Measurements from ENCODE around the gene GORAB.

The GORAB gene

DNA sequence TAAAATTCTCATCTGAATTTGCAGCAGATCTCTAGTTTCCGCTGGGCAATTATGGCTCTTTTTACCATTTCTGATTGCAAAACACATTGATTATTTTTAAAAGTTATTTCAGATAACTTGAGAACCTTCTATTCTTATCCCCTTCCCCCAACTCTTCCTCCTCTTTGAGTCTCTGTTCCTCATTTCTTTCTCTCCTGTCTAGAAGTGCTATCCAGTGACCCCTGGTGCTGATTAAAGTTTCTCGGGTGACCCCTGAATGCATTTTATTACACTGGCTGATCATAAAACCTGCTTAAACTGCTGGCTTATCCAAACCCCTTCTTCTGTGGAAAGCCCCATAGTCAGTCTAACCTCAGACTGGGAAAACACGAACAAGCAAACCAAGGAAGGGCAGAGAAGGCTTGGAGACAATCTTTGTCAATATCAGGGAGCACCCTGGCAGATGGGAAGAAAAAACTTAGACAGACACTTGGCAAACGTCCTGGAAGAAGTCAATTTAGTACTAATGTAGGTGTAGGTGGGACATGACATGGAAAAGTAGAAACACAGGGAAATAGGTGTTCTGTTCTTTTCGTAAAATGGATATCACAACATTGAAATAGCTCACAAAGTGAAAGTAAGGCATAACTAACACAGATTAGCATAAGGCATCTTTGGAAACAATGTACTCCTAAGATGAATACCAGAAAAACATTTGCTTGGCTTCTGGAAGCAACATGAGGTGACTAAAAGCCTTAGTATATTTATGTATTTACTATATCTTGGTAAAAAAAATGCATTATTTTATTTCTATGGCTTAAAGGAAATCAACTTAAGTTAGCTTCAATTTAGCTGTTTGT, 61.4 kb downstream of the GORAB start:
- no peak for FAIRE-seq

DNA sequence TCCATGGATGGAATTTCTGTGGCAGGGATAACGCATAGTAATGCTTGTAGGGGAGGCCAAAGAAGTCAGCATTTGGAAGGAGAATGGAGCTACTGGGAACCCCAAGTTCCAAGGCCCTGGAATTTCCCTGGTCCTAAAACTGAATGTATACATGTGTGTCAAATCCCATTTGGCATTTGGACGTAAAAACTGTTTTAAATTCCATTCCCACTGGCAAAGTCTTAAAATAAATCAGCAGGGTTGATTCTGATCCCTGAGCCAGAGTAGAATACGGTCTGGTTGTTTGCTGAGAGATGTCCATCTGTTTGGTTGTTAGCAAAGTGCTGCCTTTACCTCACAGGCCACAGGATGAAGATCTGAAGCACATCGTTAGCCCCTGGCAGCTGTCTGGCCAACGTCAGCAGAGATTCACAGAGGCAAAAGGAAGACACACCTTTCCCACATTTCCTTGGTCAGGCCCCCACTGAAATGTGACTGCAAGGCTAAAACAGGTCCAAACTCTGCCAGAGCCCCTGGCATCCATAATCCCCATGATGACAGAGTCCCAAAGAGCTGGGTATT, 62.2 kb downstream of the GORAB start:
- FAIRE-seq, result no peak

DNA sequence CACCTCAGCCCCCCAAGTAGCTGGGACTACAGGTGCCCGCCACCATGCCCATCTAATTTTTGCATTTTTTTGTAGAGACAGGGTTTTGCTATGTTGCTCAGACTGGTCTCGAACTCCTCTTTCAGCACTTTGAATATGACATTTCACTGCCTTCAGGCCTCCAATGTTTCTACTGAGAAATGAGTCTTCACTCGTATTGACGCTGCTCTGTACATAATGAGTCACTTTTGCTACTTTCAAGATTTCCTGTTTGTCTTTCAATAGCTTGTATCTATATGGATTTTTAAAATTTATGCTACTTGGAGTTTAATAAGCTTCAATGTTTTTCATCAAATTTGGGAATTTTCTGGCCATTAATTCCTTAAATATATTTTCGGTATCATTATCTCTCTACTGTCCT, 64.7 kb downstream of the GORAB start:
- no peak for FAIRE-seq

- no peak for FAIRE-seq
Observed at GRCh38 chr1:170598618-170599017, 66.7 kb downstream of the GORAB start.

DNA sequence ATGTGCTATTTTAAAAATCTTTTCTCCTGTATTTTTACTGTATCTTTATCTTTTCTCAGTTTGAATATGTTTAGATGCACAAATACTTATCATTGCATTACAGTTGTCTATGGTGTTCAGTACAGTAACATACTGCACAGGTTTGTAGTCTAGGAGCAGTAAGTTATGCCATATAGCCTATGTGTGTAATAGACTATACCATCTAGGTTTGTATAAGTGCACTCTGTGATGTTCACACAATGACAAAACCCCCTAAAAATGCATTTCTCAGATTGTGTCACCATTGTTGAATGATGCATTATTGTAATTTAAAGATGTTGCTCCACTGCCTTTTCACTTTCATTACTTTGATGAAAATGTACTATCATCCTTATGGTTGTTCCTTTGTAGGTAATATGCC, 67.1 kb downstream of the GORAB start:
- no peak for FAIRE-seq

DNA sequence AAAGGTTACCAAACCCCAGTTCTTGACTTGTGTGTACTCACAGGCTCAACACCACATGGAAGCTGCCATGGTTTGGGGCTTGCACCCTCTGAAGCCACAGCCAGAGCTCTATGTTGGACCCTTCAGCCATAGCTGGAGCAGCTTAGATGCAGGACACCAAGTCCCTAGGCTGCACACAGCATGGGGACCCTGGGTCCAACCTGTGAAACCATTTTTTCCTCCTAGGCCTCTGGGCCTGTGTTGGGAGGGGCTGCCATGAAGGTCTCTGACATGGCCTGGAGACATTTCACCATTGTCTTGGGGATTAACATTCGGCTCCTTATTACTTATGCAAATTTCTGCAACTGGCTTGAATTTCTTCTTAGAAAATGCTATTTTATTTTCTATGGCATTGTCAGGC, 69.9 kb downstream of the GORAB start:
- no peak for FAIRE-seq
